Measurements from ENCODE around the gene HECTD4.
A peak's percentile ranks its signal among the peaks of the same experiment; 100 is the strongest.
"Not testable (repeated sequence)": the region's sequence is repeated elsewhere in the genome, so short reads cannot be mapped to it uniquely, and the experiment has no call there.

HECTD4 gene

DNA sequence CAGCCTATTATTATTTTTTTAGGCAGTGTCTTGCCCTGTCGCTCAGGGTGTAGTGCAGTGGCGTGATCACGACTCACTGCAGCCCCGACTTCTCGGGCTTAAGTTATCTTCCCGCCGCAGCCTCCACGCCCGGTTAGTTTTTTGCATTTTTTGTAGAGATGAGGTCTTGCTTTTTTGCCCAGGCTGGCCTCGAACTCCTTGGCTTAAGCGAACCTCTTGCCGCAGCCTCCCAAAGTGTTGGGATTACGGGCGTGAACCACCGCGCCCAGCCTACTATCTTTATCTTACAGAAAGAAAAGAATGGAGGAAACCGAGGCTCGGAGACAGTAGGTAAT, 36.0 kb upstream of the HECTD4 start:
- no peak for DNase-seq (ENCODE audit: low read depth)
- TF ChIP-seq, protein P1, sequence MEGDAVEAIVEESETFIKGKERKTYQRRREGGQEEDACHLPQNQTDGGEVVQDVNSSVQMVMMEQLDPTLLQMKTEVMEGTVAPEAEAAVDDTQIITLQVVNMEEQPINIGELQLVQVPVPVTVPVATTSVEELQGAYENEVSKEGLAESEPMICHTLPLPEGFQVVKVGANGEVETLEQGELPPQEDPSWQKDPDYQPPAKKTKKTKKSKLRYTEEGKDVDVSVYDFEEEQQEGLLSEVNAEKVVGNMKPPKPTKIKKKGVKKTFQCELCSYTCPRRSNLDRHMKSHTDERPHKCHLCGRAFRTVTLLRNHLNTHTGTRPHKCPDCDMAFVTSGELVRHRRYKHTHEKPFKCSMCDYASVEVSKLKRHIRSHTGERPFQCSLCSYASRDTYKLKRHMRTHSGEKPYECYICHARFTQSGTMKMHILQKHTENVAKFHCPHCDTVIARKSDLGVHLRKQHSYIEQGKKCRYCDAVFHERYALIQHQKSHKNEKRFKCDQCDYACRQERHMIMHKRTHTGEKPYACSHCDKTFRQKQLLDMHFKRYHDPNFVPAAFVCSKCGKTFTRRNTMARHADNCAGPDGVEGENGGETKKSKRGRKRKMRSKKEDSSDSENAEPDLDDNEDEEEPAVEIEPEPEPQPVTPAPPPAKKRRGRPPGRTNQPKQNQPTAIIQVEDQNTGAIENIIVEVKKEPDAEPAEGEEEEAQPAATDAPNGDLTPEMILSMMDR (IDR thresholded peaks at IDR 0.05; ENCODE audit: low read length, missing control alignments), result no peak
- H3K4me3 ChIP-seq (replicated peaks; ENCODE audit: low read depth, low read length), result peak overlapping the region; percentile 93

- DNase-seq (ENCODE audit: low read depth); H3K4me3 ChIP-seq (replicated peaks; ENCODE audit: low read depth, low read length): not testable (repeated sequence)
Observed at GRCh38 chr12:112415457-112415856, 33.2 kb upstream of the HECTD4 start.

- TF ChIP-seq, protein P1 (IDR thresholded peaks at IDR 0.05; ENCODE audit: low read length, missing control alignments), result no peak
- no peak overlapping the region for H3K4me3 ChIP-seq (replicated peaks; ENCODE audit: low read depth, low read length)
- no peak for DNase-seq (ENCODE audit: low read depth)
Observed at GRCh38 chr12:112413855-112414625, 31.8 kb upstream of the HECTD4 start.

DNA sequence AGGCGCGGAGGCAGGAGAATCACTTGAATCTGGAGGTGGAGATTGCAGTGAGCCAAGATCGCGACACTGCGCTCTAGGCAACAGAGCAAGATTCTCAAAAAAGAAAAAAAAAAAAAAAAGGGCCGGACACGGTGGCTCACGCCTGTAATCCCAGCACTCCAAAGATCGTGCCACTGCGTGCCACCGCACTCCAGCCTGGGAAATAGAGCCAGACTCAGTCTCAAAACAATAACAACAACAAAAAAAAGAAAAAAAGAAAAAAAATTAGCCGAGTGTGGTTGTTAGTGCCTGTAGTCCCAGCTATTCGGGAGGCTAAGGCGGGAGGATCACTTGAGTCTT, 27.6 kb upstream of the HECTD4 start:
- TF ChIP-seq, protein P1 (IDR thresholded peaks at IDR 0.05; ENCODE audit: low read length, missing control alignments), result no peak
- peak overlapping the region; percentile 95 for H3K4me3 ChIP-seq (replicated peaks; ENCODE audit: low read depth, low read length)

DNA sequence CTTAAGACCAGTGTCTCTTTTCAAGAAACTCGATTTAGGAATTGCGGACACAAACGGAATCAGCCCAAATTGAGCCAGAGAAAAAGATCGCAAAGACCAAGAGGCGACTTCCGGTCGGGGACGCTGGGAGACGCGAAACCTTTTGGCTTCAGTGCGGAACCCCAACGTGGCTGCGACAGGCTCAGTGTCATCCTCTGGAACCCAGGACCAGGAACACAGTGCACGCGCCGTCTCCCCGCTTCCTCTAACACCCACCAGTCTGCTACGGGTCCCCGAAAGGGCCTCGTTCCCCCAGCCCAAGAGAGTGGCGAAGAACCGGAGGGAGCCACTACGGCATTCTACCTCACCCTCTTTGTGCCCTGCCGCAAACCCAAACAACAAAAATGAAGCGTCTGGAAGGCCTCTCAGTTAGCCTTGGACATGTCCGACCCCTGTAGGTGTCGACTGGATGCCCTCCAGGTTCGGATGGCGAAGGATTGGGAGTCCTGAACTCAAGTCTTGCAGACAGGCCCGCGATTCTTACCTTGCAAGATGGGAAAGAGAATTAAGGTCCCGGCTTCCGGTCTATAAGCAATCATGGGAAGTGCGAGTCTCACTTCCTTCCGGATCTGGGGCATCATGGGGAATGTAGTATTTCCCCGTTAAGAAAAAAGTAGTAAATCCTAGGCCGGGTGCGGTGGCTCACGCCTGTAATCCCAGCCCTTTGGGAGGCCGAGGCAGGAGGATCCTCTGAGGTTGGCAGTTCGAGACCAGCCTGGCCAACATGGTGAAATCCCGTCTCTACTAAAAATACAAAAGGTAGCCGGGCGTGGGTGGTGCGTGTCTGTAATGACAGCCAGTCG, 27.1 kb upstream of the HECTD4 start, which contains the start of gene RPL6:
Gene RPL6 (minus strand): TSS at position 542 of the 842 bp plus-strand sequence. CDS start 949 bp downstream, outside the sequence.
- H3K4me3 ChIP-seq (replicated peaks; ENCODE audit: low read depth, low read length), result peak within 1 kb of the TSS; percentile 95
- TF ChIP-seq, protein P1 (IDR thresholded peaks at IDR 0.05; ENCODE audit: low read length, missing control alignments), result no peak
- DNase-seq (ENCODE audit: low read depth), result peak; percentile 96

More for the DNA sequence above, 27.6 kb upstream of the HECTD4 start:
- no peak for DNase-seq (ENCODE audit: low read depth)

DNA sequence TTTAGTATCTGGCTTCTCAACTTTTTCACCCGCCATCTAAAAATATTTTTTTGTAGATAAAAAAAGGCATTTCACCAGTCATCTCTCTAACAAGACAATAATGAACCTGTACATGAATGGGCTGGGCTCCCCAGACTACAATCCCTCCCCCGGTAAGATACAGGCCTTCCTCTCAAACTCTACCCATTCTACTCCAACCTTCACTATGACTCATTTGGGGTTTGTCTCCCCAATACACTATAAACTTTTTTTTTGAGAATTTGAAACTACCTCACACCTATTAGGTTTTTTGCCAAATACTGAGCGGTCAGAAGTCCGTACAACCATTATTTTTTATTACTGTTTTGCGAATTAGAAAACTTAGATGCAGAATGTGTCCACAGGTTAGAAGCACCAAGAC, 26.4 kb upstream of the HECTD4 start:
- peak overlapping the region; percentile 95 for H3K4me3 ChIP-seq (replicated peaks; ENCODE audit: low read depth, low read length)
- DNase-seq (ENCODE audit: low read depth), result no peak
- TF ChIP-seq, protein P1 (IDR thresholded peaks at IDR 0.05; ENCODE audit: low read length, missing control alignments), result no peak

- peak overlapping the region; percentile 95 for H3K4me3 ChIP-seq (replicated peaks; ENCODE audit: low read depth, low read length)
- not testable (repeated sequence) for DNase-seq (ENCODE audit: low read depth)
Observed at GRCh38 chr12:112407683-112408082, 25.5 kb upstream of the HECTD4 start.

Data from fibroblast of pulmonary artery (primary cell).